GM18909 (cell line): ENCODE results near the gene GZMB.
"Not testable (repeated sequence)": the region's sequence is repeated elsewhere in the genome, so short reads cannot be mapped to it uniquely, and the experiment has no call there.

Source experiments
- ATAC-seq: cut with Tn5 transposase; IDR thresholded peaks from one replicate; pipeline ENCODE4 v1.9.1; 2021; ENCODE audit warnings: mild to moderate bottlenecking; ENCODE audit not compliant: unreplicated experiment, poor library complexity

Gene GZMB

GRCh38 chr14:24632336-24632735 lies 1.7 kb downstream of the GZMB start:
- ATAC-seq, result no peak

DNA sequence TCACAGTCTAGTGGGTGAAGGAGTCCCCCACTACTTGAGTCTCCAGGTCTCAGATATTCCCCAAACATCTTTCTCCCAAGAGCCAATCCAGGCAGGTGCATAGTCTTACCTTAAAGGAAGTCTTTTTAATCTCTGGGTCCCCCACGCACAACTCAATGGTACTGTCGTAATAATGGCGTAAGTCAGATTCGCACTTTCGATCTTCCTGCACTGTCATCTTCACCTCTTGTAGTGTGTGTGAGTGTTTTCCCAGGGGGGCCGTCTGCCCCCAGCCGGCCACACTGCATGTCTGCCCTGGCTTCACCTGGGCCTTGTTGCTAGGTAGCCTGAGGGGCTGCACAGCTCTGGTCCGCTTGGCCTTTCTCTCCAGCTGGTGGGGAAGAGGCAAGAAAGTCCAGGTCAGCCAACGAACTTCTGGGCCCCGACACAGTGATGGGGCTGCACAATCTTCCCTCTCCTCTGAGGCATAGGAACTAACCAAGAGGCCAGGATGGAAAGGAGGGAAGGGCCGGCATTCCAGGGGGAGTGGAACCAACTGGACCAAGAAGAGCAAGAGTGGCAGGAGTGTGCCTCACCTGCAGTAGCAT lies 2.1 kb downstream of the GZMB start:
- ATAC-seq, result no peak

- no peak for ATAC-seq
Measured at GRCh38 chr14:24630872-24631477, 3.0 kb downstream of the GZMB start.

GRCh38 chr14:24630087-24630871 lies 3.7 kb downstream of the GZMB start:
- no peak for ATAC-seq

DNA sequence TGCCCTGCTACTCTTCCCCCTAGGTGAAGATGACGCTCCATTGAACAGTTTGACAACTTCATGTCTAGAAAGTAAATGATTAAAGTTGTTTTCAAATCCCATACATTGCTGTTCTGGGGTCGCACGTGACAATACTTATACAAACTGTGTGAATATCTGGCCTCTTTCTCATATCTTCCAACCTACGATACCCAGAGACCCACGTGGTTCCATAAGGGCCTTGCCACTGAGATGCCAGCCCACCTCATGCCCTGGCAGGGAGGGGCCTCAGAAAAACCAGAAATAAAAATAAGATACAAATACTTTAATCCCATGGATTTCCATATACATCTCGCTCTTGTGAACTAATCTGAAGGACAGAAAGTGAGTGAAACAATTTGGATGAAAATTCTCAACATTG lies 4.5 kb downstream of the GZMB start:
- no peak for ATAC-seq

GRCh38 chr14:24613747-24614146 lies 20.2 kb downstream of the GZMB start:
- no peak for ATAC-seq

DNA sequence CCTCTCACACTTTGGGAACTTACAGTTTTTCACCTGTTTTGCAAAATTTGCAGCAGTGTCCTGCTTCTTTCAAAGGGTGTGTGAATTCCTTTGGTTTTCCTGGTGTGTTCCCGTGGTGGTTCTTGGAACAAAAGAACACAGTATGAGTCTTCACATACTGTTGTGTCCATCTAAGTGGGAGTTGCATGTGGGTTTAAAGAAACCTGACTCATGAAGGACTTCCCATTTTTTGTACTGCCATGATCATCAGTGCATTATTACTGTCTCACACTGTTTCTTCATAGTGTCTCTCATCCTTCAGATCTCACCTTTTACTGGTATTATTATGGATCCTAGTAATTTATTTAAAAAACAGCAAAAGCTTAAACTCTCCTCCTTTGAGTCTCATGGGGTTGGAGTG lies 20.7 kb downstream of the GZMB start:
- ATAC-seq, result no peak

- no peak for ATAC-seq
Measured at GRCh38 chr14:24612196-24612595, 21.8 kb downstream of the GZMB start.

GRCh38 chr14:24609655-24610344 lies 24.2 kb downstream of the GZMB start, which contains the start of gene GZMH:
Gene GZMH (minus strand): TSS chr14:24609685. CDS start chr14:24609613, 72 bp downstream.
- no peak for ATAC-seq

- ATAC-seq, result no peak
Measured at GRCh38 chr14:24607635-24608514, 26.1 kb downstream of the GZMB start.

DNA sequence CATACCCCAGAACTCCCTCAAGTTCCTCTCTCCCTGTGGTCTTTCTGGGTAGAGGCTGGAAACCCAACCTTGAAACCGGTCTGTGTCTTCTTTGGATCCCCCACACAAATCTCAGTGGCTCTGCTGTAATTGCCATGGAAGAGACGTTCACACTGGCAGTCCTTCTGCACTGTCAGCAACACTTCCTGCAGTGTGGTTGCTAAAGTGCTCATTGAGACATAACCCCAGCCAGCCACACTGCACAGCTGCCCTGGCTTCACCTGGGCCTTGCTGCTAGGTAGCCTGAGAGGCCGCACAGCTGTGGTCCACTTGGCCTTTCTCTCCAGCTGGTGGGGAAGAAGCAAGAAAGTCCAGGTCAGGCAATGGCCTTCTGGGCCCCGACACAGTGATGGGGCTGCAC lies 26.9 kb downstream of the GZMB start:
- no peak for ATAC-seq

GRCh38 chr14:24606297-24606696 lies 27.7 kb downstream of the GZMB start:
- ATAC-seq, result no peak

- ATAC-seq, result peak; percentile 92
Measured at GRCh38 chr14:24605435-24606190, 28.4 kb downstream of the GZMB start.

DNA sequence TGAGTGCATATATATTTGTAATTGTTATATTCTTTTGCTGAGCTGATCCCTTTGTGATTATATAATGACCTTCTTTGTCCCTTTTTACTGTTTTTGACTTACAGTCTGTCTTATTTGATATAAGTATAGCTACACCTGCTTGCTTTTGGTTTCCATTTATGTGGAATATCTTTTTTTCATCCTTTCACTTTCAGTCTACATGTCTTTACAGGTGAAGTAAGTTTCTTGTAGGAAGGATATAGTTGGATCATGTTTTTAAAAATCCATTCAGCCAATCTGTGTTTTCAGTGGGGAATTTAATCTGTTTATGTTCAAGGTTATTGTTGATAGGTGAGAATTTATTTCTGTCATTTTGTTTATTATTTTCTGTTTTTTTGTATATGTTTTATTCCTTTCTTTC lies 36.6 kb downstream of the GZMB start:
- no peak for ATAC-seq

GRCh38 chr14:24595073-24595808 lies 38.7 kb downstream of the GZMB start:
- no peak for ATAC-seq

GRCh38 chr14:24591004-24591403 lies 43.0 kb downstream of the GZMB start:
- not testable (repeated sequence) for ATAC-seq

DNA sequence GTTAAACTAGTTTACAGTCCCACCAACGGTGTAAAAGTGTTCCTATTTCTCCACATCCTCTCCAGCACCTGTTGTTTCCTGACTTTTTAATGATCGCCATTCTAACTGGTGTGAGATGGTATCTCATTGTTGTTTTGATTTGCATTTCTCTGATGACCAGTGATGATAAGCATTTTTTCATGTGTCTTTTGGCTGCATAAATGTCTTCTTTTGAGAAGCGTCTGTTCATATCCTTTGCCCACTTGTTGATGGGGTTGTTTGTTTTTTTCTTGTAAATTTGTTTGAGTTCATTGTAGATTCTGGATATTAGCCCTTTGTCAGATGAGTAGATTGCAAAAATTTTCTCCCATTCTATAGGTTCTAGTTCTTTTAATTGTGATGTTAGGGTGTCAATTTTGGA lies 49.6 kb downstream of the GZMB start:
- not testable (repeated sequence) for ATAC-seq
